C4-2B (cell line): ENCODE data around the gene SFSWAP.

Experiments used
- H3K27ac ChIP-seq: fragments of 450-650 bp; 2 replicates; pipeline ENCODE4 v1.5.1; 2017
- CTCF ChIP-seq: fragments of 450-650 bp; conservative IDR thresholded peaks from 2 replicates; pipeline ENCODE4 v1.5.1; 2017; ENCODE audit warnings: mild to moderate bottlenecking
- ZFX ChIP-seq: fragments of 450-650 bp; IDR thresholded peaks from 2 replicates; pipeline ENCODE4 v1.6.1; 2017

The SFSWAP gene

GRCh38 chr12:131688845-131689154 is 22.1 kb upstream of the SFSWAP start:
- no peak overlapping the region for H3K27ac ChIP-seq
- no peak for TF ChIP-seq ZFX
- TF ChIP-seq CTCF, result no peak

GRCh38 chr12:131690320-131690719 is 20.6 kb upstream of the SFSWAP start:
- no peak overlapping the region for H3K27ac ChIP-seq
- no peak for TF ChIP-seq CTCF
- TF ChIP-seq ZFX, result no peak

GRCh38 chr12:131692431-131692830 is 18.5 kb upstream of the SFSWAP start:
- no peak overlapping the region for H3K27ac ChIP-seq
- TF ChIP-seq ZFX (no peak), CTCF (no peak)

- no peak for TF ChIP-seq ZFX
- TF ChIP-seq CTCF, result no peak
- H3K27ac ChIP-seq, result no peak overlapping the region
Measured at GRCh38 chr12:131693149-131693548, 17.7 kb upstream of the SFSWAP start.

GRCh38 chr12:131694116-131694838 is 16.6 kb upstream of the SFSWAP start:
- no peak for TF ChIP-seq CTCF
- no peak overlapping the region for H3K27ac ChIP-seq

GRCh38 chr12:131695968-131696367 is 14.9 kb upstream of the SFSWAP start:
- TF ChIP-seq CTCF, result no peak
- no peak for TF ChIP-seq ZFX
- no peak overlapping the region for H3K27ac ChIP-seq

GRCh38 chr12:131698286-131698685 is 12.6 kb upstream of the SFSWAP start:
- no peak overlapping the region for H3K27ac ChIP-seq
- TF ChIP-seq CTCF (no peak), ZFX (no peak)
